ENCODE results near the gene BMPR2. TPM values are rescaled to one million over a fixed set of nuclear protein-coding genes. Genes with fewer than 3 reads are reported as not detected.
"Not testable (repeated sequence)": the region's sequence is repeated elsewhere in the genome, so short reads cannot be mapped to it uniquely, and the experiment has no call there.

BMPR2 gene
- total RNA-seq (2014; rRNA removed; shearing (Covaris generic)), result 5.7 and 8.2 TPM in 2 replicates

DNA sequence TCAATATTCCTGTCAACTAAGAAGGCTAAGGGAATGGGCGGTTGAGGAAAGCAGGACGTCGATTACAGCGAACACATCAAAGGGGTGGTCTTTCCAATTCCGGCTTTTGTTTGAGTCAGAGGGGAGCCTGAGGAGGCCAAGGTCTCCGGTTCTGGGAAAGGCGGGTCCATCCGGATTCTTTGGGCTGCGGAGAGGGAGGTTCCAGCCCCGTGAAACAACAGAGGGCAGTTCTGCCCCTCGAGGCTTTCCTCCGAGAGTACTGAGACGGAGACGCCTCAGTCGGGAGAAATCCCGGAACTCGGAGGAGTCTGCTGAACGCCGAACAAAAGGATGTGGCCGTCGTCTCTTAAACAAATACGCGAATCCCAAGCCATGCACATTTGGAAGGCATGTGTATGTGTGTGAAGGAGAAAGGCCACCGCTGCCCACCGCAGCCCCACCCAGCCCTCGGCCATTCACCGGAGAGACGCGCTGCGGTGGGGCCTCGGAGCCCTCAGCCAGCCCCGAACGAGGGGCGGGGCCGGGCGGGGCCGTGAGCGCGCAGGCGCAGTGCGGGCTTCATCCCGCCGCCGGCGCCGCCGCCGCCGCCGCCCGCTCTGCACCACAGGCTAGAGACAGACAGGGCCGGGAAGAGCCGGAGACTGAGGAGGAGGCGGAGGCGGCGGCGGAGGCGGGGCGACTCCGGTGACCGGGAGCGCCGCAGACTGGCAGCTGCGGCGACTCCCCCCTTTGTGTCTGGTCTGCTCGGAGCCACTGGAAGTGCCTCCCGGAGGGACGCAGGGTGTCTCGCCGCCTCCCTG is at the start of gene BMPR2:
Gene BMPR2 (plus strand): TSS at position 719 of the 800 bp plus-strand sequence. CDS start 1,148 bp downstream, outside the sequence.
- DNase-seq (ENCODE audit: low read depth), result peak; percentile 96

DNA sequence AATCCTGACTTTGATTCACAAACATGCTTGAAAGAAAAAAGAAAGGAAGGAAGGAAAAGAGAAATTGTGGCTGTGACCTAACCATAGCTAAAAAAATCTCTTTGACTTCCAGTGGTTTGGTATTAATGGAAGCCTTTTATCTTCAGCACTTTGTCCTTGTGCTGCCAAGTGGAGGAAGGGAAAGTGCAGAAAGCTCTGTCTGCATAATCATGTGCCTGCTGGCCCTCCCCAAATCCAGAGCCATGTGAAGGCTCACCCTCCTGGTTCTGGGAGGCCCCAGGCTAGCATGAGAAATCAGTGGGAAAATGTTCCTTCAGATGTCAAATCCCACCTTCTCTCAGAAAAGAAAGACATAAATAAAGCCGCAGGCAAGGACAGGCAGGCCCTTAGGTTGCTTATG is 48.3 kb upstream of the BMPR2 start:
- no peak for DNase-seq (ENCODE audit: low read depth)

DNA sequence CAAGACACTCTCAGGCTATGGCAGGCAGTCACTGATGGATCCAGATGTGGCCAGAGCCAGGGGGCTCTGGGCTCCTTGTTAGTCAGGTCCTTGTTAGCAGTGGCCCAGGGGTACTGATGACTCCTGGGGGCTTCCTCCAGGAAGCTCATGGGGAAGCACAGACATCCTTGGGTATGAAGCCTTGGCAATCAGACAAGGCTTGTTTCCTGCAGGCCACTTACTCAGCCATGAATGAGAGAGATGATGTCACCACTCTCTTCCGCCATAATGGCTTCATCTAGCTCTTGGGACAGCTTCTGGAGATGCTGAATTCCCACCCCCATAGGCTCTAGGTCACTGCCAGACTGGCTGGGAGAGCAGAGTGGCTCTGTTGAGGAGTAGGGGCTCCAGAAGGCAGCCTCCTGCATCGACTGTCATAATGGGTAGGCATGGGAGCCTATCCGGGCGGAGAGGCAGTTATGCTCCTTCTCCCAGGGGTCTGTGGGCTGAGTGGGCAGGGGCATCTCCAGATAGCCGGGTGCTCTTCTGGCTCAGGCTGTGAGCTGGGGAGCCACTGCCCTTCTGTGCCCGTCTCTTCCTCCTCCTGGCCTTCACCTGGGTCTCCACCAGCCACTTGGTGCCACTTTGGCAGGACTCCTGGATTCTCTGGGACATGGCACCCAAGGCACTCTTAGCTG is 40.2 kb upstream of the BMPR2 start:
- peak; percentile 50 for DNase-seq (ENCODE audit: low read depth)

DNA sequence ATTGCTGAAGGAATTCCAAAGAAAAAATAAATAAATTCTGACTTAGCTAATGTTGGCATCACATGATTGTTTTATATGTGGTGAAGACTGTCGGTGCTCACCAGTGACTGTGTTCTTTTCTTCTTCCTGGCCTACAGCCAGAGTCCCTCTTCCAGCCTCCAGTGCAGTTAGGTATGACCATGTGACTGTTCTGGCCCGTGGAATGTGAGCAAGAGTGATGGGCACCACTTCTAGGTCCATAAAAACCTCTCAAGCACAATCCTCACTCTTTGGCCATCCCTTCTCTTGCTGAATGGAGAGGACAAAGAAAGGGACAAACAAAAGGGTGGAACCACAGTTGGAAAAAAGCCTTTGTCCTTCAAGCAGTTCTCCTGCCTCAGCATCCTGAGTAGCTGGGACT is 39.0 kb upstream of the BMPR2 start:
- no peak for DNase-seq (ENCODE audit: low read depth)

DNA sequence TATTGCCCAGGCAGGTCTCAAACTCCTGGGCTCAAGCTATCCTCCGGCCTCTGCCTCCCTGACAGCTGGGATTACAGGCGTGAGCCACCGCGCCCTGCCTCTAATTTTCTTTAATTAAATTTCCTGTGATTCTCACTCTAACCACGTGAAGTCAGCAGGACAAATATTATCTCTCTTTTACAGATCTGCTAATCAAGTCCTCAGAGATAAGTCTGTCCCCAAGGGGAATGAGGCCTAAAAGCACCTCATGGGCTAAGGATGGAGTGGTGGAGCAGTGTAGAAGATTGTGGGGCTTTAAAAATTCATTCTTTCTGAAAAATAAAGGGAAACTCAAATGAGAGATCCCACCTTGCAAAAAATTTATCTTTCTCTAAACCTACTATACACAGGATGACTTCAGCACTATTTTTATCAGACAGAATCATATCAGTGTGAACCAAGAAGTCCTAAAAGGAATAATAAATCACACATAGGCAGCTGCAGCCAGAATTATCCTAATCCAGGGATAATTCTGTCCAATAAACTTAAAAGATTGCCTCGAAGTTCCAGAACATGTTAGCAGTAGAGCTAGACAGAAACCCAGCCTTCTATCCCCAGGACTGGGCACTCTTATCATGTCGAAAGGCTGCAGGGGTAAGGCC is 38.3 kb upstream of the BMPR2 start:
- no peak for DNase-seq (ENCODE audit: low read depth)

DNA sequence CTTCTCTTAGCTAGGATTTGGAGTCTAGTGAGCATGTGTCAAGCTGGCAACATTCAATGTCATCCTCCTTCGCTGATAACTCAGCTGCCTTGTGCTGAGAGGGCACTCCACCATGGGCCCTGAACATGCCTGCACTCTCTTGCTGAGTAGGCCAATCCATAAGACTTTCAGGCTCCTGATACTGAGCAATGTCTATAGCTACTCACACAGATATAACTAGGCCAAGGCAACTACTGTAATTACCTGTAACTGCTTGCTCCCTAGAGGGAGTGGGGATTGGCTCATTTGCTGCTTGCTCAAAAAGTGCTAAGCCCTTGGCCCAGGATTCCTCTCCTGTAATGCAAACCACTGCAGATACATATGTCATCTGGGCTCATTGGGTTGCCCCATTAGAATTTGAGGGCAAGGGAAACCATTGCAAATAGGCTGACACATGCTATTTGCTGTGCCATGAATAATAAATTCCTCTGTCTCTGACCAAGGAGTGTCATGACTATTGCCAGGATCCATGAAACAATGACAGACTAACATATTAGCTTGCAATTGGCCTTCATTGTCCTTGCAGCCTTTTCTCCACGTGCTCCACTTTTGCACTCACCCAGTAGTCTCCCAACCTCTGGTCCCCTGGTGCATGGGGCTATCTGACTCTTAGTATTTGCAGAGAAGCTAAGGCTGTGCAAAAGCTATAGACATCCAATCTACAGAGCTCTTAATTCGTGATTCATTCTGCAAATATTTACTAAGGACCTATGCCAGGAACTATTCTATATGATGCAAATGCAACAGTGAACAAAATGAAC is 36.9 kb upstream of the BMPR2 start:
- DNase-seq (ENCODE audit: low read depth), result peak; percentile 34

DNA sequence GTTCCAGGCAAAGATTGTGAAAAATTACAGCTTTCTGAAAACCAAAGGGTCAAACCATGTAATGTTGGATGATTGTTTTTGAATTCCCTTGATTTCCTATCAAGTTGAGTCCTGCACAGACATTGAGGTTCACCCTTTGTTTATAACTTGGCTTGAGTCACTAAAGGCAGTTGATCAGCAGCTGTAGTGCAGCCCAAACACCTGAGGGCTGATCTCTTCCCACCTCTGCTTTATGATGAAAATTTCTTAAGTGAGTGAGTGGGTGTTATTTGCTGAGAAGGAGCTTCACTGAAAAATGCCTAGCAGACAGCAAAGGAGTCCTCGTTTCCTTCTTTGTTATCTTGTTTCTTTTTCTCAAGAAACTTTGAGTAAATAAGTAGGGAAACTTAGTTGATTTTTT is 31.9 kb upstream of the BMPR2 start:
- no peak for DNase-seq (ENCODE audit: low read depth)

DNA sequence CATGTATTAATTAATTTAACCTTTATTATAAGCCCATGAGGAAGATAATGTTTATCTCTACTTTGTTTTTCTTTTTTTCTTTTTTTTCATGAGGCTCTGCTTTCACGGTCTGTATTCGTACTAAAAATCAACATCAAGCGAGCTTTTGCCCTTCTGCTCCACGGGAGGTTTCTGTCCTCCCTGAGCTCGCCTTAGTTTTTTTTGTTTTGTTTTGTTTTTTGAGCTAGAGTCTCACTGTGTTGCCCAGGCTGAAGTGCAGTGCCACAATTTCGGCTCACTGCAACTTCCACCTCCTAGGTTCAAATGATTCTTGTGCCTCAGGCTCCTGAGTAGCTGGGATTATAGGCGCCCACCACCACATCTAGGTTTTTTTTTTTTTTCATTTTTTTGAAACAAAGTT is 29.9 kb upstream of the BMPR2 start:
- DNase-seq (ENCODE audit: low read depth), result no peak

DNA sequence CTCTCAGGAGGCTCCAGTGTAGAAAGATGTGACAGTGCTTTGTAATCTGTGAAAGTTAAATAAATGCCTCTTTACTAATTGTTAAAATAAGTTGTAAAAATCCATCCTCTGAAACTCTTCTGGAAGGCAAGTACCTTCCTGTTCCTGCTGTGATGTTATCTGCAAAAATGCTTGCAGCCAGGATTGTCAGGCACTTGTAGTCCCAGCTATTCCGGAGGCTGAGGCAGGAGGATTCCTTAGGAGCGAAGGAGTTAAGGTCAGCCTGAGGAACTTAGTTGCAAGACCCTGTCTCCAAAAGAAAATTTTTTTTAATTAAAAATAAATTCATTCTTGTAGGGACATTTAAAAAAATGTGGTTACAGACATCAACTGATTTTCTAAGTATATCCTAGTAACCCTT is 22.7 kb upstream of the BMPR2 start:
- DNase-seq (ENCODE audit: low read depth), result no peak

DNA sequence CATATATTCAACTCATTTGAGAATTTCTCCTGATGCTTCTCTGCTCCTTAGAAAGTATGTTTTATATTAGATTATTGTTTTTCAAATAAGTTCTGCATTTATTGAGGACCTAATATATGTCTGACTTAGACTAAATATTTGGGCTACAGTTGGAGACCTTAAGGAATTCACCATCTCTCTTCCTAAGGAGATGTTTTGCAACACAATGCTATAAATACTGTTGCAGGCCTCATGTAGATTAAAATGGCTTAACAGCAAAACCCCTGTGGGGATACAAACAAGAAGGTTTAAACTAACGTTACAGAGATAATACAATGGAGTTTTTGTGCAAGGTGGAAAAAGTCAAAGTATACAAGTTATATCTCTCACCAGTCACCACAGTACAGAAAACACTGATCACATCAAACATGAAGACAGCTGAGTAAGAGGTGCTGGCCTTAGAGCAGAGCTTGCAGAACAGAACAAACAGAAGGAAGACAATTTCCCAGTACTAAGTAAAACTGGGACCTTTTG is 20.1 kb upstream of the BMPR2 start:
- DNase-seq (ENCODE audit: low read depth), result no peak

DNA sequence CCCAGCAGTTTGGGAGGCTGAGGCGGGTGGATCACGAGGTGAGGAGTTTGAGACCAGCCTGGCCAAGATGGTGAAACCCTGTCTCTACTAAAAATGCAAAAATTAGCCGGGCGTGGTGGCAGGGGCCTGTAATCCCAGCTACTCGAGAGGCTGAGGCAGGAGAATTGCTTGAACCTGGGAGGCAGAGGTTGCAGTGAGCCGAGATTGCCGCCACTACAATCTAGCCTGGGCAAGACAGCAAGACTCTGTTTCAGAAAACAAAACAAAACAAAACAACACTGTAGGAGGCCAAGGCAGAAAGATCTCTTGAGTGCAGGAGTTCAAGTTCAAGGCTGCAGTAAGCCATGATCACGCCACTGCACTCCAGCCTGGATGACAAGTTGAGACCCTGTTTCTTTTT is 17.2 kb upstream of the BMPR2 start:
- DNase-seq (ENCODE audit: low read depth), result not testable (repeated sequence)

DNA sequence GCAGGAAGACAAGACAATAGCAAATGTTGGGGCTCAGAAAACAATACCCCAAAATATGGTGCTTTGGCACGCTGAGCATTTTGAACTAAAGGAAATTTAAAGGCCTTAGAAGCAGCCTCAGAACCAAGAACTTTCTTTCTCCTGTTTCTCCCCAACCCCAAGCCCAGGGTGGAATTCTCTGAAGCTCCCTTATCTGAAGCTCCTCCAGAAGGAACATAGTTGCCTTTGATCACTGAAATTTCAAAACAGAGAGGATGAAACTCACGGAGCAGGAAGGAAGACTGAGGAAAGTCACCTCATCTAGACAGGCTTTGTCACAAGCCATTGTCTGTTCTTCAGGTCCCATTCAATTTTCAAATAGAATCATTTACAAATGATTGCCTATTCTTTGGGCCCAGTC is 15.5 kb upstream of the BMPR2 start:
- no peak for DNase-seq (ENCODE audit: low read depth)

DNA sequence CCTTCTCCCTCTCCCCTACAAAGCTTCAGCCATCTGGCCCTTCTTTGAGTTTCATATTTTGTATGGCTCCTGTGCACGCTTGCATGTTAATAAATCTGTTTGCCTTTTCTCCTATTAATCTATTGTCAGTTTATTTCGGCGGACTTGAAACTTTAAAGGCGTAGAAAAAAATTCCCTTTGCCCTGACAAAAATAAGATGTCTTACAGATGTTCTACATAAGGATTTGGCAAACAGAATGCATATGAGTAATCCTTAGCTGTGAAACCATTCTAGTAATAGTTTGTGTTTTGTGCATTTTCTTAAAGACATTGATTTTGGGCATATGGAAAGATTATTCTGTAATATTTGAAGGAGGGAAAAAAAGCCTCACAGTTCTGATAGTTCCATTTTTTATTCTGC is 15.0 kb upstream of the BMPR2 start:
- no peak for DNase-seq (ENCODE audit: low read depth)

DNA sequence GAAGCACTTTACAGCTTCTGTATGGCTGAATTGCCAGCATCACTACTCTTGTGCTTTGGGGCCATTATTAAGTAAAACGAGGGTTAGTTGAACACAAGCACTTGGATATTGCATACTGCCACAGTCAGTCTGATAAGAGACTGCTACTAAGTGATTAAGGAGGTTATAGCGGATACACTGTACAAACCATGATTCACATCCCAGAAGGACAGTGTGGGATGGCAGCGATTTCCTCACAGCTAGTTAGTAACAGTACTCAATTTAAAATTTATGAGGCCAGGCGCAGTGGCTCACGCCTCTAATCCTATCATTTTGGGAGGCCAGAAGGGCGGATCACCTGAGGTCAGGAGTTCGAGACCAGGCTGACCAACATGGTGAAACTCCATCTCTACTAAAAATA is 2.6 kb upstream of the BMPR2 start:
- peak; percentile 37 for DNase-seq (ENCODE audit: low read depth)

DNA sequence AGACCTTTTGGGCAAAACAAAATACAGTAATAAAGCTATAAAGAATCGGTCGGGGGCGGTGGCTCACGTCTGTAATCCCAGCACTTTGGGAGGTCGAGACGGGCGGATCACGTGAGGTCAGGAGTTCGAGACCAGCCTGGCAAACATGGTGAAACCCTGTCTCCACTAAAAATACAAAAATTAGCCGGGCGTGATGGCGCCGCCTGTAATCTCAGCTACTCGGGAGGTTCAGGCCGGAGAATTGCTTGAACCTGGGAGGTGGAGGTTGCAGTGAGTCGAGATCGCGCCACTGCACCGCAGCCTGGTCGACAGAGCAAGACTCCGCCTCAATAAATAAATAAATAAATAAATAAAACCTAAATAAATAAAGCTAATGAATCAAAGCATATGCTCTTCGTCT is 1.7 kb upstream of the BMPR2 start:
- DNase-seq (ENCODE audit: low read depth), result not testable (repeated sequence)

DNA sequence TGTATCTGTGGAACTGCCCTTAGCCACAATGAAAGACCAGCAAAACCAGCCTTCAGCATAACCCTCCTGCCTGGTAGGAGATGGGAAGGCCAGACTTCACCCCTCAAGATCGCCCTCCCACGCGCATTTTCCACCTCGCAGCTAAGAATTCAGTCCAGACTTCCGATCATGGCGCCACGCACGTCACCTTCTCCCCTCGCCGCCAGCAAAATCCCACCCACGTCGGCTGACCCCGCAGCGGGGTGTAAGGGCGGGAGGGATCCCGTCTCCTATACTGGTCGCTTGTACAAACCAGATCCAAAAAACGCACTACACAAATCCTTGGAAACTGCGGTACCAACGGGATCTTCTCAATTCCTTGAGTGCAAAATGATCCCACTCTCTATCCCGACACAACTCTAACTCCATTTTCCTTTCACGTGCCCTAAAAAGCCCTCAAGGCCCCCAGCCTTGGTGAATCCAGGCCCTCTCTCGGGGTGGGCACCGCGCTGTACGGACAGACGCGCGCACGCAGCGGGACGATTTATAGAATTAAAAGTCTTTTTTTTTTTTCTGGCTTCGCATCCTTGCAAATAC is 1.0 kb upstream of the BMPR2 start:
- DNase-seq (ENCODE audit: low read depth), result peak; percentile 70

DNA sequence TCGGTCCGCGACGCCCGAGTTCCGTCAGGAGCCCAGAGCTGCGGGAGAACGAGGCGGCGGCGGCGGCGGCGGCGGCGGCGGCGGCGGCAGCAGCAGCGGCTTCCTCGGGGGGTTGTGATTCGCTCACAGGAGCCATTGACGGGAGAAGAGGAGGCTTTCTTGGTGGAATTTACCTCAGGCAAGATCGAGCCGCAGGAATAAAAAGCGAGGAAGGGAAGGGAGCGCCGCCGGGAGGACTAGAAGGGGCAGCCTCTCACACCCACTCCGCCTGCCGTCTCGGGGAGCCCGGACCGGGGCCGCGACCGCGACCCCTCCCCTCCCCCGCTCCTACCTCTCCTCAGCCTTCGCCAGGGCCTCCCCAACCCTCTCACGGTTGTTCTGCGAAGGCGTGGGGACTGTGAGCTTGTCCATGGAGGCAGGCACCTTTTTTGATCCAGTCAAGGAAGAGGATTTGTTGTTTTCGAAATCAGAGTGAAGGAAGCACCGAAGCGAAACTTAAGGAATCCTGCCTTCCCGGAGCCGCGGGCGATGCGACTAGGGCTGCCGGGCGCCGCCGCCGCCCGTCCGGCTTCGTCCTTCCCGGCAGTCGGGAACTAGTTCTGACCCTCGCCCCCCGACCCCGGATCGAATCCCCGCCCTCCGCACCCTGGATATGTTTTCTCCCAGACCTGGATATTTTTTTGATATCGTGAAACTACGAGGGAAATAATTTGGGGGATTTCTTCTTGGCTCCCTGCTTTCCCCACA is 506 bp downstream of the BMPR2 start:
- no peak for DNase-seq (ENCODE audit: low read depth)

DNA sequence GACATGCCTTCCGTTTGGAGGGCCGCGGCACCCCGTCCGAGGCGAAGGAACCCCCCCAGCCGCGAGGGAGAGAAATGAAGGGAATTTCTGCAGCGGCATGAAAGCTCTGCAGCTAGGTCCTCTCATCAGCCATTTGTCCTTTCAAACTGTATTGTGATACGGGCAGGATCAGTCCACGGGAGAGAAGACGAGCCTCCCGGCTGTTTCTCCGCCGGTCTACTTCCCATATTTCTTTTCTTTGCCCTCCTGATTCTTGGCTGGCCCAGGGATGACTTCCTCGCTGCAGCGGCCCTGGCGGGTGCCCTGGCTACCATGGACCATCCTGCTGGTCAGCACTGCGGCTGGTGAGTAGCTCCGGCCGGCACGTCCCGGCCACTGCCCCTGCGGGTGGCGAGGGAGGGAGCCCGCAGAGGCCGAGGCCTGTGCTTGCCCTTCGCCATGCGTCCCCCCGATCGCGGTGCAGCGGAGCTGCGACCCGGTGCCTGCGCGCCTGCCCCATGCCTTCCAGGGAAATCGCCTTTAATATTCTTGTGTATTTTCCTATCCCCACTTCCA is 1.2 kb downstream of the BMPR2 start:
- DNase-seq (ENCODE audit: low read depth), result peak; percentile 18

DNA sequence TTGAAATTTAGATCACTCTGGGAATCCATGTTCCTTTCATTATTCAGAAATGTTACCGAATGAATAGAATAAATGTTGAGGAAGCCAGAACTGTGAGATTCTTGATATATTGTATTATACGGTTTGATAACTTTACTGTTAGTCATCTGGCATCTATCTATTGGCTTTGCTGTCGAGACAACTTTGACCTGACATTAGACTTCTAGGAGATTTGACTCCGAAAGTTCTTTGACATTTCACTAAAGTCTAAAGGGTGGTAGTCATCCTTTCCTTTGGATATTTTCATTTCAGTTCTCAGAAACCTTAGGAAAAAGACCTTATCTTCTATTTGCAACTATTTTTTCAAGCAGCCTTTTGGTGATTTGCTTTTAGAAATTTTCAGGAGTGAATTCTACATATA is 1.9 kb downstream of the BMPR2 start:
- no peak for DNase-seq (ENCODE audit: low read depth)

DNA sequence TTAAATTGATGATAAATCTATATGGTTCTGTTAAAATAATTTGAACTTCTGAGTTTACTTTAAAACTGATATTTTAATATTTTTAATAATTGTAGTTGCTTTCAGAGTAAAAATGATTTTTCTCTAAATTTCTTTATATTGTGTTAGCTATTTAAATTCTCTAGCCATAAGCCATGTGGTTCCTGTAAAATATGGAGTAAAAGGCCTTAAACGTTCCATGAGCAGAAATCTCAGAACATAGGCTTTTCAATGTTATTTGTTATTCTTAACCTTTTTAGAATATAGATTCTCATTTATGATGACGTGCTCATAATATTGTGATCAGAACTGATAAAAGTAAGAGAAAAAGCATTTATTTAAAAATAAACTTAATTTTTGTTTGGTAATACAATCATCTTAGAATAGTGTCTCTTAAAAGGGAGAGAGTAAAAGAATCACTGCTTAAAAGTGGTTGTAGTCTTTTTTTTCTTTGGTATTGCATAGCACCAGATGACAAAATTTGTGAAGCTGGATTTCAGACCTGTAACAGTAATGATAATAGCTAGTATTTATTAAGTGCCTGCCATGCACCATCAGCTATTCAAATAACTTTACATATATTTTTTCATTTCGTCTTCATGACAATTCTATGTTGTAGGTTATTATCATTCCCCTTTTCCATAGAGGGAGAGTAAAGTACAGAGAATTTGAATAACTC is 2.7 kb downstream of the BMPR2 start:
- DNase-seq (ENCODE audit: low read depth), result no peak

Data from Daoy (cell line).